NCI-H69 (cell line): ENCODE data around the gene HDAC4.
A peak's percentile ranks its signal among the peaks of the same experiment; 100 is the strongest.

Experiments used
- DNase-seq: peaks from one replicate; lab custom pipeline; 2025; lab: John Stamatoyannopoulos, UW

The HDAC4 gene

GRCh38 chr2:239429473-239430350 is 28.9 kb upstream of the HDAC4 start:
- peak; percentile 1 for DNase-seq

GRCh38 chr2:239425631-239426030 is 24.8 kb upstream of the HDAC4 start:
- DNase-seq, result no peak

GRCh38 chr2:239424337-239425045 is 23.7 kb upstream of the HDAC4 start:
- no peak for DNase-seq

- DNase-seq, result no peak
These were observed 22.7 kb upstream of the HDAC4 start for GRCh38 chr2:239423551-239423950.

DNA sequence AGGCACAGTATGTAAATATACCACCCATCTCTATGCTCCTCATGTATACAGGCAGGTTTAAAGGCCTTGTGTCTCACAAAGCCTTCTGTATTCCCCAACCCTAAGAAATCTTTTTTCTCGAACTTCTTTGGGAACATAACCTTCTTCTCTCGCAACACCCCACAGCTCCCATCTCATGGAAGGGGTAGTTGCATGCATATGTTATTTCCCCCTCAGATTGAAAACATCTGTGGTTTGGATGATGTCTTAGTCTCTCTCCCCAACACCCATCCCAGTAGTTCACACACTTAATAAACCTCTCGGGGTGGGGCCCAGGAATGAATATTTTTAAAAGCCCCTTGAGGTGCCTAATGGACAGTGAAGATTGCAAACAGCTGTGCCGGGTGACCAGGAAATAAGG is 21.0 kb upstream of the HDAC4 start:
- DNase-seq, result no peak

DNA sequence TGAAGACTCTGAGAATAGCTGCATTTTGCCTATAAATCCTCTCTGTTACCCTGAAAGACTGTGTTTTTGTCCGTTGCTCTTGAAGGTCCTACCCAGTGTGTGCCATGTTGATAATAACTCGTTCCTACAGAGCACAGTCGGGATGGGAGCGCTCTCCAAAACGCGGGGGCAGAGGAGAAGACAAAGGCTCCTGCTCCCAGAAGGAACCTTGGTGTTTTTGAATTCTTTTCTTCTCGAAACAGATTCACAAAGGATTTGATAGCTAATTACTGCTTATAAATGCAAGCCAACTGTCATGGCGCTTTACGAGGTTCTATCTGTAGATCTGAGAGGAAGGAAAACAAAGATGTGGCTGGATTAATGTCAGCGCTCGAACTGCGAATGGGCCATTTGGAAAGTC is 19.3 kb upstream of the HDAC4 start:
- no peak for DNase-seq

DNA sequence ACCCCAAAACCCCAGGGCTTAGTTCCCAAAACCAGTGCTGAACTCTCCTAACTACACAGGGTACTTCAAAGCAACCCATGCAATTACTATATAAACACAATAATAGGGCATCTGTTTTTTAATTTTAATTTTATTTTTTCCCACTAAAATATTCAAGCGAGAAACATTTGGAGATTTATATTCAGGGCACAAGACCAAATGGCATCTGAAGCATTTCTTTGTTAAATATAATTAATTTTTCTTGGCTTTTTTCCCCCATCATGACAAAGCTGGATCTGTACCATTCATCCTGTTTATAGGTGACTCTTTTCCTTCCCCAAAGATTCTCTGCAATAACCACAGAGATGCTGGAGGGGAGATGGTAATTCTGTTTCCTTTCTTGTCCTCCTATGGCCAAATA is 18.1 kb upstream of the HDAC4 start:
- DNase-seq, result no peak

GRCh38 chr2:239412905-239413603 is 12.2 kb upstream of the HDAC4 start:
- DNase-seq, result no peak

- DNase-seq, result no peak
These were observed 10.9 kb upstream of the HDAC4 start for GRCh38 chr2:239411549-239412319.

GRCh38 chr2:239411117-239411516 is 10.3 kb upstream of the HDAC4 start:
- no peak for DNase-seq

DNA sequence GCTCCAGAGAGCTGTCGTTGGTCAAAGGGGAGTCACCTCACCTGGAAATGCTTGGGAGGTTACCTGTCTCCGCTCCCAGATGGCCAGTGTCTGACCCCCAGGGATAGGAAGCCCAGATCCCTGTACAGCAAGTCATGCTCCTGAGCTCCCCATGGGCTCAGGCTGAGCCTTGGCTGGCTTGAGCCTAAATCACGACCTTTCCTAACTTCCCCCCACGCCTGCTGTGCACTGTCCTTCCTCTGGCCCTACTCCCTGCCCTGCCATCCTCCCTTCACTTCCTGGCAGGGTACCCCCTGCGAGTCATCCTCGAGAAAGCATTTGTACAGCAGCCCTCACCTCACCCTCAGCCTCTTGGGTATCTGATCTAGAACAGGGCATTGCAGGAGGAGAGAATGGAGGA is 9.2 kb upstream of the HDAC4 start:
- no peak for DNase-seq

DNA sequence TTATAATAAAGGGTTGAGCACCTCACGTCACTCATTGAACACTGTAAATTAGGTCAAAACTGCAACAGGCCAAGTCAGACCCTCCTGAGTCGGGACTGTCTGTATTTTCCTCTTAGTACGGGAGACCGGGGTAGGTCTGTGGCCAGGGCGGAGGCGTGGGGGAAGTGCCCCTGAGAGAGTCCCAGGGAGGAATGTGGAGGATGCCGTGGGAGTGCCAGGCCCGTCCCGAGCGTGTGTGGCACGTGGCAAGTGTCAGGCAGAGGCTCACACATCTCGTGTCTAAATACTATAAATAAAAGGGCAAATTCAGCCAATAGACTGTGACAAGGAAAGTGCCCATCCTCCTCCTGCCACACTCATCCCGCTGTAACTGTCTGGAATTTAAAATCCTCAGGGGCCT is 6.3 kb upstream of the HDAC4 start:
- no peak for DNase-seq

DNA sequence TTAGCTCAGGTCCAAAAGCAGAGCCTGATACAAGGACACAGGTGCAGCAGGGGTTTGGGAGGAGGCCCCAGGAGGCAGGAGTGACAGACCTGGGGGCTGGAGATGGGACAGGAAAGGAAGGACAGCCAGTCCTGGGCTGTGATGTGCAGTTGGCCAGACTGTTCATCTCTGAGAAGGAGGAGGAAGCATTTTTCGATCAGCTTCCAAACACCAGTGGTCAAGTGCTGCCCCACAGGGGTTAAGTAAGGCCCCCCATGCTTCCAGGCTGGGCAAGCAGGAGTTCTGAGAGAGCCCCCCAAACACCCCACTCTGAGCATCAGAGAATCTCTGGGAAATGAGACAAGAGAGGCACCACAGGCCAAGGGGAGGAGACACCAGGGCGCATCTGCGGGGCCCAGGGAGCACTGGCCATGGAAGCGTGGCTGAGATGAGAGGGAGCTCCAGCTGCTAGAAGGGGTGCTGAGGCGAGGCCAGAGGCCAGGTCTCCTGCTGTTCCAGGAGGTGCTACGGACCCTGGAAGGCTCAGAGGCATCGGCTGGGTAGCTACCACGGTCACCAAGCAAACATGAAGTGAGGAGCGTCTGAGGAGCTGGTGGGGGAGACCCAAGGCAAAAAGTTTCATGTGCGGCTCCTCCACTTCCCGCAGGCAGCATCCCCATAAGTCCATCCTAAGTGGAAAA is 5.6 kb upstream of the HDAC4 start:
- no peak for DNase-seq

GRCh38 chr2:239405071-239405470 is 4.3 kb upstream of the HDAC4 start:
- no peak for DNase-seq

- DNase-seq, result no peak
These were observed 1.8 kb upstream of the HDAC4 start for GRCh38 chr2:239402666-239403065.

DNA sequence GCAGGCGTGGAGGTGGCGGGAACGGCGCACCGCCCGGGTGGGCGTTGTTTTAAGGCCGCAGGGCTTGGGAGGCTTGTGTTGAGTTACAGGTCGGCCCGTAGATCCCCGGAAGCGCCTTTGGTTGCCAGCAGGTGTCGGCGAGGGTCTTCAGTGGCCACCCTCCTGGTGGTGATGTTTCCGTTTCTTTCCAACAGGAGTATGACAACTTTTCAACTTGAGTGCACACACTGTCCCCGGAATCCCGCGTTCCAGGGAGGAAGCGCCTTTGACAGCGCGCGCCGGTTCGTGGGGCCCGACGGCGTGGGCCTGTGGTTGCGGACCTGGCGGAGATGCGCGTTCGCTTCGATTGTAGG is 1.0 kb upstream of the HDAC4 start:
- no peak for DNase-seq

DNA sequence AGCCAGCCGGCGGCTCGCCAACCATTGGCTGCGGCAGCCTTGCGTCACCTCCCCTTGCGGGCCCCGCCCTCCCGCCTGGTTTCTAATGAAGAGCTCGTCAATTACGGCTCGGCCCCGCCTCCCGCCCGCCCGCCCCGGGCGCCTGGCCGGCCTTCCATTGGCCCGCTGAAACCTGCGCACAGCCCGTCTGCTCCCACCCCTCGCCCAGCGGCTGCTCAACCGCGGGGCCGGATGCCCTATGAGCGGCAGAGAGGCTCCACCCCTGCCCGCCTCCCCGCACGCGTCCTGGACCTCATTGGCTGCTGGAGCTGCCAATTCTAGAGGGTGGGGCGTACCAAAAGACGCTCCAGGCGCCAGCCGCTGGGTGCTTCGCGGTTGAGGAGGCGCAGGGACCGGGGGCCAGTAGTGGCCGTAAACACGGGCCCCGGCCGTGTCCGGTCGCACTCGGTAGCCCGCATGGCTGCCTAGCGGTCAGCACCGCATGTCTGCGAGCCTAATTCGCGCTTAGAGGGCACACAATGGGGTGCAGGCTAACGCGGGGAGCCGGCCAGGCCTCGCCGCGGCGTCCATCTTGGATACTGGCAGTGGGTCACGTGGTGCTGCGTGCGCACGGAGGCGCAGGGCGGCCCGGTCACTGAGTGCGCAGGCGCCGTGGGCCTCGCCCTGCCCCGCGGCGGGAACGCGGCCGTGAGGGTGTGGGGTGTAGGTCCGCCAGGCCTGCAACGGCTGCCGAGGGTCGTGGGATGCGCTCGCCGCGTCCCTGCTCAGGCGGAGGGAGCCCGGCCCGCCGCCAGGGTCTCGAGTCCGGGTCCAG is 454 bp upstream of the HDAC4 start:
- peak; percentile 97 for DNase-seq

- peak; percentile 51 for DNase-seq
These were observed 762 bp downstream of the HDAC4 start for GRCh38 chr2:239399921-239400595.

GRCh38 chr2:239399433-239399920 is 1.3 kb downstream of the HDAC4 start:
- DNase-seq, result peak; percentile 79

GRCh38 chr2:239398521-239398921 is 2.3 kb downstream of the HDAC4 start:
- DNase-seq, result peak; percentile 18
